Mesothelial cell of epicardium (in vitro differentiated cells): ENCODE results near the gene NCDN. TPM values are rescaled to one million over a fixed set of nuclear protein-coding genes. Genes with fewer than 3 reads are reported as not detected.

Experiments used
- DNase-seq, 2 experiments: peaks; one replicate each; pipeline ENCODE4 v3.0.0; 2021; ENCODE audit warnings: low spot score in 2 of 2; ENCODE audit not compliant: unreplicated experiment in 2 of 2
- H3K27ac Mint-ChIP-seq: 2 replicates; pipeline ENCODE4 v1.8.0; 2021; ENCODE audit warnings: mixed read lengths
- H3K27me3 Mint-ChIP-seq: 2 replicates; pipeline ENCODE4 v1.8.0; 2021; ENCODE audit warnings: low read depth, mixed read lengths
- H3K36me3 Mint-ChIP-seq: 2 replicates; pipeline ENCODE4 v1.8.0; 2021; ENCODE audit warnings: mixed read lengths
- H3K4me1 Mint-ChIP-seq: 2 replicates; pipeline ENCODE4 v1.8.0; 2021; ENCODE audit warnings: mixed read lengths
- H3K4me3 Mint-ChIP-seq: 2 replicates; pipeline ENCODE4 v1.8.0; 2021; ENCODE audit warnings: mild to moderate bottlenecking, moderate library complexity, mixed read lengths
- H3K9me3 Mint-ChIP-seq: 2 replicates; pipeline ENCODE4 v1.8.0; 2021; ENCODE audit warnings: mixed read lengths
- total RNA-seq: library from RNA; stranded (reverse); gene quantifications from 3 replicates; pipeline ENCODE4 v1.2.1, GENCODE V29; 2021
- TF ChIP-seq, protein P1 (sequence below): fragments of 200-600 bp; sonication (generic); IDR thresholded peaks from one replicate; pipeline ENCODE4 v1.5.0; 2021; ENCODE audit warnings: antibody characterized with exemption; ENCODE audit not compliant: unreplicated experiment

NCDN gene
- total RNA-seq, 1 donor from 2014 or later, result 27.8 TPM

DNA sequence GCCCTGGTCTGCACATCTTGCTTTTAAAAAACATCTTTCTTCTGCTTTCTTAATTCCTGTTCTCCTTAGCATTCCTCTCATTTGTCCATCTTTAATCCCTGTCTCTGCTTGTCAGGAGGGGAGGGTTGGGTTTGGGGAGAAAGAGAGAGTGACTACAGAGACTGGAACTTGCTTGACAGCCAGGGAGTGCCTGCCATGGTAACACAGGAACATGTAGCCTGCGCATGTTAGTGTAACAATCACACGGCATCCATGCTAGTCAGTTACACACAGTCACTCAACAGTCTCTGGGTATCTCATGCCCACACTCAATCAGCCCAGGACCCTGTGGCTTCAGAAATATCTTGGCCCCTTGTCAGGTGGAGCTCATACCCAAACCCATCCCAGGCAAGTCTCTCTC, 14.7 kb downstream of the NCDN start:
- Mint-ChIP-seq H3K27me3 (peaks cover 57% of the 10 kb centered on the region), H3K4me1 (peaks cover 29% of the 10 kb centered on the region), H3K36me3 (no peaks in the 10 kb centered on the region), H3K27ac (no peak overlapping the region), H3K9me3 (no peaks in the 10 kb centered on the region), H3K4me3 (peak overlapping the region; percentile 66)
- TF ChIP-seq, protein P1, sequence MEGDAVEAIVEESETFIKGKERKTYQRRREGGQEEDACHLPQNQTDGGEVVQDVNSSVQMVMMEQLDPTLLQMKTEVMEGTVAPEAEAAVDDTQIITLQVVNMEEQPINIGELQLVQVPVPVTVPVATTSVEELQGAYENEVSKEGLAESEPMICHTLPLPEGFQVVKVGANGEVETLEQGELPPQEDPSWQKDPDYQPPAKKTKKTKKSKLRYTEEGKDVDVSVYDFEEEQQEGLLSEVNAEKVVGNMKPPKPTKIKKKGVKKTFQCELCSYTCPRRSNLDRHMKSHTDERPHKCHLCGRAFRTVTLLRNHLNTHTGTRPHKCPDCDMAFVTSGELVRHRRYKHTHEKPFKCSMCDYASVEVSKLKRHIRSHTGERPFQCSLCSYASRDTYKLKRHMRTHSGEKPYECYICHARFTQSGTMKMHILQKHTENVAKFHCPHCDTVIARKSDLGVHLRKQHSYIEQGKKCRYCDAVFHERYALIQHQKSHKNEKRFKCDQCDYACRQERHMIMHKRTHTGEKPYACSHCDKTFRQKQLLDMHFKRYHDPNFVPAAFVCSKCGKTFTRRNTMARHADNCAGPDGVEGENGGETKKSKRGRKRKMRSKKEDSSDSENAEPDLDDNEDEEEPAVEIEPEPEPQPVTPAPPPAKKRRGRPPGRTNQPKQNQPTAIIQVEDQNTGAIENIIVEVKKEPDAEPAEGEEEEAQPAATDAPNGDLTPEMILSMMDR, result no peak
- no peak for DNase-seq

DNA sequence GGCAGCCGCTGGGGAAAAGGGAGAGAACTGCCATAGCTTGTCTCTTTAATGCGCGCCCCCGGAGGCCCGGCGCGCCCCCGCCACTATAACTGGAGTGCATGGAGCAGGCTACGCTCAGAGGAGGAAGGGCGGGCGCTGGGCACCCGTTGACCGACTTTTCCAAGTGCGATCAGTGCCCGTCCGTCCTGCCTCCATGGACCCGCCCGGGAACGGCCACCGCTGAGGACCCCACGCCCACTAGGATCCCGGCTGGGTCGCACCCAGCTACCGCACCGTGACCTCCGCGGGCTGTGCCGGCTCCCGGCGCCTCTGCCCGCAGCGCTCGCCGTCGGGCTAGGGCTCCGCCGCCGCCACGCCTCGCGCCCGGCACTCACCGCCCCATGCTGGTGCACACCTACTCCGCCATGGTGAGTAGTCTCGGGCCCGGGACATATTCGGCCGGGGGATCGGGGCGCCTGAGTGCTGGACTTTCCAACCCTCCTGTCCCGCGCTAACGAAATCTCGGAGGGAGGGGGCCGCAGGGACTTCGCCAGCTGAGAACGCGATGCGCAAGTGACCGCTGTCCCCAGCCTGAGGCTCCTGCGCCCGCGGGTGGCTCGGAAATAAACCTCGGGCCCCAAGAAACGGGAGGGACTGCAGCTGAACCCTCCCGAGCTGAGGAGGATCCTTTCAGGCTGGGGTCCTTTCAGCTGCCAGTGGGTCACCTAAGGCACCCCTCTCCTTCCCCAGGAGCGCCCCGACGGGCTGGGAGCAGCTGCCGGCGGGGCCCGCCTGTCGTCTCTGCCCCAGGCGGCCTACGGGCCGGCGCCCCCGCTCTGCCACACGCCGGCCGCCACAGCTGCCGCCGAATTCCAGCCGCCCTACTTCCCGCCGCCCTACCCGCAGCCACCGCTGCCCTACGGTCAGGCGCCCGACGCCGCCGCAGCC, 15.9 kb downstream of the NCDN start, which contains the start of gene TFAP2E:
TSS of gene TFAP2E (plus strand) at position 117 of the 927 bp plus-strand sequence. CDS start at position 381, 264 bp downstream.
- Mint-ChIP-seq H3K27me3 (peaks cover 68% of the 10 kb centered on the region), H3K4me3 (peak within 1 kb of the TSS; percentile 66), H3K4me1 (peaks cover 38% of the 10 kb centered on the region), H3K9me3 (no peaks in the 10 kb centered on the region), H3K36me3 (no peaks in the 10 kb centered on the region), H3K27ac (no peak within 1 kb of the TSS)
- DNase-seq, result peak in 1 of 2 experiments; percentile 62
- TF ChIP-seq, protein P1, result no peak

DNA sequence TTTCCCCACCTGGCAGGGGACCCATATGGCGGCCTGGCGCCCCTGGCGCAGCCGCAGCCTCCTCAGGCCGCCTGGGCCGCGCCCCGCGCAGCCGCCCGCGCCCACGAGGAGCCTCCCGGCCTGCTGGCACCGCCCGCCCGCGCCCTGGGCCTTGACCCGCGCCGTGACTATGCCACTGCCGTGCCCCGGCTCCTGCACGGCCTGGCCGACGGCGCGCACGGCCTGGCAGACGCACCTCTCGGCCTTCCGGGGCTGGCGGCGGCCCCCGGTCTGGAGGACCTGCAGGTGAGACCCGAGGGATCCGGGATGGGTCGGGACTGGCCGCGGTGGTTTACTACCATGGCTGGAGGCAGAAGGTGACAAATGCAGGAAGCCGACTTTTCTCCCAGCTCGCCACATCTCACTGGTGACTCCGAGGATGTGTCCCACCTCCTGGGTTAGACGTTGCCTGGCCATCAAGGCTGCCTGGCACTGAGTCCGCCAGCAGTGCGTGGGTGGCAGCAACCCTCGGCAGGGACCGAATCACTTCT, 16.6 kb downstream of the NCDN start:
- Mint-ChIP-seq H3K9me3 (no peaks in the 10 kb centered on the region), H3K4me1 (peaks cover 40% of the 10 kb centered on the region), H3K36me3 (no peaks in the 10 kb centered on the region), H3K27ac (no peak overlapping the region), H3K27me3 (peaks cover 70% of the 10 kb centered on the region), H3K4me3 (peak overlapping the region; percentile 51)
- TF ChIP-seq, protein P1, result no peak
- no peak for DNase-seq

DNA sequence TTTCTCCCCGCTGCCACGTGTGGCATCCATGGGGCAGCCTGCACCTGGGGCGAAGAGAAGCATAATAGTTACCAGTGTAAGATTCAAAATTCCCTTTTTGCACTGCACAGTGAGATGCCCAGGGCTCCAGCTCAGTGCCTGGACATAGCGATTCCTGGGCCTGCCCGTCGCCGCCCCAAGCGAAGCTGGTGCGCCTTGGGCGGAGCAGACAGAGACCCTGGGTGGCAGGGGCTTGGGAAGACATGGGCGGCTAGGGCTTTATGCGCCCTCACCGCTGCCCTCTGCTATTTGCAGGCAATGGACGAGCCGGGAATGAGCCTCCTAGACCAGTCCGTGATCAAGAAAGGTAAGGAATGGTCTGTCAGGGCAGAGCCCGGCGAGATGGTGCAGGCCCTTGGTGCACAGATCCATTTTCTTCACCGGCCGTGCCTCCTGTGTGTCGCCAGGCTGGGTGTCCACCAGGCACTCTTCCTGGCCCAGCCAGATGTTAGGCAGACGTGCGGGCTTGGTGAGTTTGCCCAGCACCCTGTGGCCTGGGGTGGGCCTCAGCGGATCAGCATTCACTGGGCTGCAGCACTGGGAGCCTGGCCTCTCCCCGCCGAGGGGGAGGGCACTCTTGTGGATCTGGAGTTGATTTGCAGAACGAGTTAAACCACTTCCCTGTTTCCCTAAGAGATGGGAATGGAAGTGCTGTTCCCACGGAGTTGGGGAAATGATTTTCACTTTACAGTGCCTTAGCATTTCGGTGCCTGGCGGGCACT, 17.2 kb downstream of the NCDN start:
- H3K4me3 Mint-ChIP-seq, result peak overlapping the region; percentile 51
- TF ChIP-seq, protein P1, result no peak
- peaks cover 70% of the 10 kb centered on the region for H3K27me3 Mint-ChIP-seq
- H3K36me3 Mint-ChIP-seq, result no peaks in the 10 kb centered on the region
- peaks cover 40% of the 10 kb centered on the region for H3K4me1 Mint-ChIP-seq
- DNase-seq, result no peak
- H3K9me3 Mint-ChIP-seq, result no peaks in the 10 kb centered on the region
- peak overlapping the region; percentile 65 for H3K27ac Mint-ChIP-seq

DNA sequence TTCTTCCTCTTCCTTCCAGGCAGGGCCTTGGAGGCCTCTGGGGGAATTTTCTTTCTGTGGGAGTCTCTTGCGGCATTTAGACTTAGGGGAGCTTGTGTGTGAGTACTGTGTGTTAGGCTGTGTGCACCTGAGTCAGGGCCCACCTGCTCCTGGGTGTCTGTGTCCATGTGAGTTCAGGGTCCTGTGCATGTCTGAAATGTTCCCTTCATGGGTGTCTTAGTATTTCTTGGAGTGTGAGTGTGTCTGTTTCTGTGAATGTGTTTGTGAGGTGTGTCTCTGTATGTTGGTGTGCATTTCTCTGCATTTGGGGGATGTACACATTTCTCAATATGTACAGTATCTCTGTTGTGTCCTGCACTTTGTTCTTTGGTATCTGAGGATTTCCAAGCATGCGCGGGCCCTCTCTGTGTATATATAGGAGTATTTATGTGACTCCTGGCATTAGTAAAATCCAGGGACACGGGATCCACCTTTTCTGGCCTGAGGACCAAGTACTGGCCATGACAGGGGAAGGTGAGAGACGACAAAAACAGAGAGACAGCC, 17.9 kb downstream of the NCDN start:
- Mint-ChIP-seq H3K27me3 (peaks cover 66% of the 10 kb centered on the region), H3K4me3 (peak overlapping the region; percentile 31), H3K4me1 (peaks cover 40% of the 10 kb centered on the region), H3K36me3 (no peaks in the 10 kb centered on the region), H3K27ac (peak overlapping the region; percentile 65), H3K9me3 (no peaks in the 10 kb centered on the region)
- DNase-seq, result no peak
- TF ChIP-seq, protein P1, result no peak
